ENCODE data around the gene GNL1.

- TF ChIP-seq MAX (IDR thresholded peaks at IDR 0.05) (no peak), ATF3 (IDR thresholded peaks at IDR 0.05) (no peak), CTCF (IDR thresholded peaks at IDR 0.05; ENCODE audit: low read depth, low read length, missing input control) (no peak), TAF1 (conservative IDR thresholded peaks at IDR 0.05) (no peak), EGR1 (IDR thresholded peaks at IDR 0.05; ENCODE audit: low read depth in 2 of 2) (no peak), YY1 (IDR thresholded peaks at IDR 0.05) (no peak), SP1 (IDR thresholded peaks at IDR 0.05) (no peak)
Observed at GRCh38 chr6:30555816-30556065, 548 bp downstream of the GNL1 start.
